Left renal cortex interstitium (tissue), 4 donors: ENCODE data around the gene MTSS2. TPM values are rescaled to one million over a fixed set of nuclear protein-coding genes. Genes with fewer than 3 reads are reported as not detected.

Source experiments
- DNase-seq, 4 donors: peaks; one replicate each; pipeline ENCODE4 v3.0.0-alpha.2; 2013; ENCODE audit warnings: low read depth in 4 of 4, low spot score in 2 of 4, missing footprints in 1 of 4
- polyA plus RNA-seq, 4 donors: library from polyadenylated mRNA; unstranded; fragments of 120-200 nt; gene quantifications; one replicate each; pipeline ENCODE4 v1.2.1, GENCODE V29; 2013; ENCODE audit not compliant: insufficient read length in 4 of 4

Gene MTSS2
- polyA plus RNA-seq, 4 donors: 40.4 to 59.9 (median 46.4) TPM

- DNase-seq: no peak
Measured at GRCh38 chr16:70688246-70688742, 2.4 kb upstream of the MTSS2 start.

- no peak for DNase-seq
Measured at GRCh38 chr16:70687671-70688245, 1.9 kb upstream of the MTSS2 start.

DNA sequence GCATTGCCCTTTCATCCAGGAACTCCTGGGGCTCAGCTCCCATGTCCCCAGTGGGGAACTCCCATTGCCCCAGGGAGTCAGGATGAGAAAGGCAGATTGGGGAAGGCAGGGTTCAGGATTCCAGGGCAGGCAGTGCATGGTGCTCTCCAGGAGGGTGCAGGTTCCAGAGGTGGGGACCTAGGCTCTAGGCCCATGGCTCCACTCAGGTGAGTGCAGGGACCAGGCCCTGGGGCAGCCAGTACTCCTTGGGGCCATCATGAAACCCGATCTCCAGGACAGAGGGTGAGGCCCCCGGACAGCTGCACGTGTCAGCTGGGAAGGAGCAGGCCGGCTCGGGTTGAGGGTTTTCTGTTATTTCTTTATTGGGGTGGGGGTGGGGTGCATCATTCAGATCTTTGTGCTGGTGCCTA lies 1.3 kb upstream of the MTSS2 start:
- DNase-seq: no peak

DNA sequence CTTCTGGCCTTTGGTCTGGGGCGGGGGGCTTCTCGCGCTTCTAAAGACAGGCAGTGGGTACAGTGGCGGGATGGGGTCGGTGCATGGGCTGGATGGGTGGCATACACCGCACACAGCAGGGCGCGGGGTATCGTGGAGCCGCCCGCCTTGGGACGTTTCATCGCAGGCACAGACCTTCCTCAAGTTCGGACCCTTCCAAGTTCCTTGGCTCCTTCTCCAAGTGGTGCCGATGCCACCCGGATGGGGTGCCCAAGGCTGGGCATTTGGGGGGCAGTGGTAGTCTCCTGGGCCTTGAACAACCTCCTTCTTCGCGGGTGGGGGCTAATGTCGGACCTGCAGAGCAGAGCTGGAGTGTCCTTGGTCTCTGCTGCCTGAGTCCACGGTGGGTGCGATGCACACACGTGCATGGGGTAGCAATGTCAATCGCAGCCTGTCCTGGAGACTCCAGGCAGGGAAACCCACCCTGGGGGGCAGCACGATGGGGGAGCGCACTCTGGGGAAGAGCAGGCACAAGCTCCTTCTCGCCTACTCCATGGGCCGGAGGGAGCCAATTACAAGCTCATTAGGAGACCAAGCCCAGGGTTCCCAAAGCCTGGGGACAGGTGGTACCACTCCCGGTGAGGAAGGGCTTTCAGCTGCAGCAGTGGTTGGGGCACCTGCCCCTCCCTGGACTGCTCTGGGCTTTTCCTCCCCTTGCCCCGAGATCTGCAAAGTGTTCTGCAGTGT lies 686 bp upstream of the MTSS2 start:
- no peak for DNase-seq

DNA sequence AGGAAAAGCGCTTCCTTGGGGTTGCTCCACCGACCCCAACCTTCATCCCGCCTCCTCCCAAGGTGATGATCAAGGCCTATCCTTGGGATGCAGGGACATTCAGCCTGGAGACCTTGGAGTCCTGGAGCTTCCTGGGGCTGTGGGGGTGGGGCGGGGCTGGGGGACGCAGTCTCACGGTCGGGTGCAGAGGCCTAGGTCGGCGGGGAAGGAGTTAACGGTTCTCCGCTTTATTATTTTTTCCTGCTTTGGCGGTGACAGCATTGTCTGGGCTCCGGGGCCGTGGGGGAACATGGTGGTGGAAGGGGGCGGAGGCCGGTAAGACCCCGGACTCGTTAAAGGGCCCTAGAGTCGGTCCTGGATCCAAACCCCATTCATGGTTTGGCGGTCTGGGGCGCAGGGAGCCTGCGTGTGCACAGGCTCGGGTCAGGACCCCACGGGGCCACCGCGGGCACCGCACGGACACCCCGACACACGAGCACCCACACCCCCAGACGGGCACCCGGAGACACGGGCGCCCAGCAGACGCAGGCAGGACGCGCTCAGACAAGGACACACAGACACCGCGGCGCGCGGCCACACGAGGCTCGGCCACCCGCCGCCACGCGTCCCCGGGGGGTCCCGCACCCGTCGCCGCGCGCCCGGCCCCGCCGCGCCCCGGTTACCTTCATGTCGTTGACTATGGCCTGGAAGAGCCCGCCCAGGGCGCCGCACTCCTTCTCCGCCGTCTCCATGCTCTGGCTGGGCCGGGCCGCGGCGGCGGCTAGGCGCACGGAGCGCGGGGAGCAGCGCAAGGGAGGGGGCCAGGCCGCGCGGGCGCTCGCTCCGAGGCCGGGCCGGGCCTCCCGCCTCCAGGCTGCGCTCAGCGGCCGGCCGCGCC lies 554 bp downstream of the MTSS2 start:
- DNase-seq: no peak

DNA sequence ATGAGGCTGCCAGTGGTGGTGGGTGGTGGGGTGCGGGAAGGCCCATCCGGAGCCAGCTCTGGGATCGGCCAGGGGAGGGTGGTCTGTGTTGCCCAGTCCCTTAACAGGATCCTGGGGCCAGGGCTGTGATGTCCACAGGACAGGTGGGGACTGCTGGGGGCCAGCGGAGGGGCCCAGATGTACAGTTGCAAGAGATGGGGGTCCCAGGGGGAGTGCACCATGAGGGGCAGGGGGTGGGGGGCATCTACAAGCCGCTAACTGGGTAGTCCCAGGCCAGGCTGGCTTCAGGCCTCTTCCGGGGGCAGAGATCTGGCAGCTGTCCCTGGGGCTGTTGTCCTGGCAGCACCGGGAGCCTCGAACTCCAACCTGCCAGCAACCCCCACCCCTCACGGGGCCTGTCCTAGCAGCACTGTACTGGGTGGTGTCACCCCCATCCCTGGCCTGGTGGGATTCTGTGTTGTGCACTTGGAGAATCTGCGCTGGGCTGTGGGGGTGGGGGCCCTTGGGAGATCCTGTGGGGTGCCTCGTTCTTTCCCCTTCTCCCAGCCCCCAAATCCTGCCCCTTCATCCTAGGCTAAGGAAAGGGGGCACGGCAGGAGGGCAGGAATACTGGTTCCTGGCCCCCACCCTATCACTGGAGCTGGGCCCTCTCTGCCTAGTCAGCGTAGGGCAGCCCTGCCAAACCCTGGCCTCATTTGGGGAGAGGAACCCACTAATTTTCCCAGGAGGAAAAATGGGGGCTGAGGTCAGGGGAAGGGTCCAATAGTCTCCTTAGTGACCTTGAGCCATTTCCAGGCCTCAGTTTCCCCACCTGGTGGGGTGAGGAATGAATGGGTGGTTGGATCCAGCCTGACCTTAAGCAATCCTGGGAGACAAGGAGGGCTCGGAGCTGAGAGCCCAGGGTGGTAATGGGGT lies 1.4 kb downstream of the MTSS2 start:
- DNase-seq: no peak

DNA sequence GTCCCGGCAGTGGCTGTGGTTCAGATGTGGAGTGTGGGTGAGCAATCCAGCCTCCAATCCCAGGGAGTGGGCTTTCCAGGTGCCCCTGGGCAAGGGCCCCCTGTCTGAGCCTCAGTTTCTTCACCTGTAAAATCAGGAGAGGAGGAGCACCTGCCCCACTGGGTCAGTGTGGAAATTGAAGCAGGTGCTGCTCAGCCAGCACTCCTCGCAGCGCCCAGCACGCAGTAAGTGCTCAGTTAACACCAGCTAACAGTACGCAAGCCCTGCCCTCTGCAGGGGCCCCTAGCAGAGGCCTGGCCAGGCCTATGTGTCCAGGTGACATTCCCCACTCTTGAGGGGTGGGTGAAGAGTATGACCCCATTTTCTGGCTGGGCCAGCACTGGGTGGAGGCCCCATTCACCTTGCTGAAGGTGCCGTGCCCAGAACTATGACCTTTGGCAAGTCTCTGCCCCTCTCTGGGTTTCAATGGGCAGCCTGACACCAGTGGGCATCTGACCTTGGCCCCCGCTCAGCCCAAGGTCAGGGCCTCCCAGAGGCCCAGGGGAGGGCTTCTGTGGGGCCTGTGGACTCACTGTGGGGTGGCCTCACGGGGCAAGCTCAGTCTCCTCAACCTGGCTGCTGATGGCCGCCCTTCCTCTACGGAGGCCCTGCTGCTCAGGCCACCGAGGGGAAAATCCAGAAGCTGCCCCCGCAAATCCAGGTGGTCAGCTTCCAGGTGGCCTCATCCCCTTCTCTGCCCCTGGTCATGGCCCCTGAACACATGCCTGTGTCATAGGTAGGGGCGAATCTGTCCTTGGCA lies 2.5 kb downstream of the MTSS2 start:
- no peak for DNase-seq

DNA sequence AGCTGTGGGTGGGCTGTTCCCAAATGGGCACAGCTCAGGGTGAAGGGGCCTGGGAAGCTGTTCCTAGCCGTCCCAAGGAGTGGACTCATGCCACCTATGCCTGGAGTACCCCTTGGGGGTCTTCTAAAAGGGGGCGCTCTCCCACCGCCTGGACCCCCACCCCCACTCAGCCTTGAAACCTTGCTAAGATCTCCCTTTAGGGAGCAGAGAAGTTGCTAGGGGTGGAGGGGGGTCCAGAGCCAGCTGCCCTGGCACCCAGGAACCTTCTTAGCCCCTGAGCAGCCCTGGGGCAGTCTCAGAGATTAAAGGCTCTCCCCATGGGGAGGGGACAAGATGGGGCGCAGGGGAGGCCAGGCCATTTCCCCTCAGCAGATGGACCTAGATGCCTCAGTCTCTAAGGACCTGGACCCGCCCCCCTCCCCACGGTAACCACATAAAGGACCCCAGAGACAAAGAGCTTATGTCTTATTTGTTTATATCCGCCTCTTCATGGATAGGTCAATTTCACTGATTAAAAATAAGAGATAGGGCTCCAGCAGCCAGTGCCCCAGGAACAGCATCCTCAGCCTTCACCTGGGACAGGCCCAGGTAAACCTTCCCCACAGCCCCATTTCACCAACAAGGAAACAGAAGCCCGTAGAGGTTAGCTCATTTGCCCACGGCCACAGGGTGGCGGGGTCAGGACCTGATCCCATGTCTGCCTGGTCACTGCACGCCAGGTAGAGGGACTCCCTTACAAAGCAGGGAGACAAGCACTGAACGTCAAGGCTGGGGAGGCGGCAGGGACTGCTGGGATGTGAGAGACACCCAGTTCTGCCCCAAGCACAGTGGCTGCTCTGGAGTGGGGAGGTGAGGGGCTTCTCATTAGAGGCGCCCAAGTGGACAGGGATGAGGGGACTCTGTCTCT lies 3.4 kb downstream of the MTSS2 start:
- DNase-seq: no peak

DNA sequence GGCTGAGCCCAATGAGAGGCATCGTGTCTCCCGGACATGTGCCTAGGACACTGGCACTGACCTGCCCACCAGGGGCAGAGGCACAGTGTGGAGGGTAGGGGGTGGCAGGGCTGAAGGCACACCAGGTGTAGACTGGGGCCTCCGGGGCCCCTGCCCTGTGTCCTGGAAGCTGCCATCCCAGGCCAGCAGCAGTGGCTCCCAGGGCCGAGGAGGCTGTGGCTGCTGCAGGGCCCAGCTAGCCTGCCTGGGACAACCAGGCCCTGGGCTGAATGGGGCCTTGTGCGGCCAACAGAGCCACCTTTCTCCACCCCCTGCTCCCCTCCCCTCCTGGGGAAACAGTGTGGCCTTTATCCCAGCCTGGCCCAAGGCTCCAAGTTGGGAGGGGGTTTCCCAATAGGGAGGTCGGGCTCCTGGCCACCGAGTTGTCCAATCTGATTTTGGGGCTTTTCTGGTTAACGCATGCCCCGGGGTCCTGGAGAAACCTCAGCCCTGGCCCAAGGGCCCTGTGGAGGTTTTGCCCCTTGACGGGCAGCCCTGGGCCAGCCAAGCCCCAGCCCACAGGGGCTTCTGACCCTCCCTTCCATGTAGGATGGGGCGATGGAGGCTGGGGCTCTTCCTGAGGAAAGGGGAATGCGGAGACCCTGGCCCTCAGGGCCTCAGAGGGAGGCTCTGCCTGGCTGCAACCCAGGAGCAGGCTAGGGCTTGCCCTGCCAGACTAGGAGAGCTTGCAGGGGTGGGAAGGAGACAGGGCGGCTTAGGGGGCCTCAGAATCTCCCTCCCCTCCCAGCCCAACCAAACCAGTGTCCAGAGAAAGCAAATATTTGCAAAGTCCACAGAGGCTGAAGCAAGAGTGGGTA lies 4.2 kb downstream of the MTSS2 start:
- DNase-seq: no peak

DNA sequence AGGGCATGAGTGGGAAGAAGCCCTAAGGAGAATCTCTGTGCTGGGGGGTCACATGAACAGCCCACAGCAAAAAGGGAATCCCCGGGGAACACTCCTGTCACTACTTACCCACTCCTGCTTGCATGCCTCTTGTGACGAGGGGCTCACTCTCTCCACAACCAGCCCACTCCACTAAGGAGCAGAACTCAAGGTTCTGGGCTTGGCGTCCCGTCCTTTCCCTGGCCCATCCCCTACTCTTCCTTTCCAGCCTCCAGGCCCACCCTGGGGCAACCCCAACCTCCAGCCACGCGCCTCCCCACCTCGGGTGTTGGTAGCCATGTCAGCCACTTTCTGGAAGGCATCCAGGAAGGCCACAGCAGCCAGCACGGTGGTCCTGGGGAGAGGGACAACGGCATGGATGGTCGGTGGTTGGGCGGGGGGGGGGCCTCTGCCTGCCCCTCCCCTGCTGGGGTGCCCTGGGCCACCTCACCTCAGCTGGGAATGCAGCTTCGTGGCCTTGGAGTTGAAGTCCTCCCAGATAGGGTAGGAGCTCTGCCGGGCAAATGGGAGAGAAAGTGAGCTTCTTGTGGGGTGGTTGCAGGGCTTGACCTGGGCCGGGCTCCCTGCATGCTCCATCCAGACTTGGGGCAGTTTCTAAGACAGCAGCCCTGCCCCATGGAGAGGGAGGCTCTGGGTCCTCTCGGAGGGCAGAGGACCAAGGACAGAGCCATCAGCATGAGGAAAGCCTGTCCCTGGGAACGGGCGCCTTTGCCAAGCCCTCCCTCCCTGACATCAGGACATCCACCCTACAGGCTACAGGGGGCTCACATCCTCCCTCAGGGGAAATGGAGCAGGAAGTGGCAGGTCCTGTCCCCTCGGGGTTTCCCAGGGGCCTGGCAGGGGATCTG lies 5.1 kb downstream of the MTSS2 start:
- DNase-seq: no peak

DNA sequence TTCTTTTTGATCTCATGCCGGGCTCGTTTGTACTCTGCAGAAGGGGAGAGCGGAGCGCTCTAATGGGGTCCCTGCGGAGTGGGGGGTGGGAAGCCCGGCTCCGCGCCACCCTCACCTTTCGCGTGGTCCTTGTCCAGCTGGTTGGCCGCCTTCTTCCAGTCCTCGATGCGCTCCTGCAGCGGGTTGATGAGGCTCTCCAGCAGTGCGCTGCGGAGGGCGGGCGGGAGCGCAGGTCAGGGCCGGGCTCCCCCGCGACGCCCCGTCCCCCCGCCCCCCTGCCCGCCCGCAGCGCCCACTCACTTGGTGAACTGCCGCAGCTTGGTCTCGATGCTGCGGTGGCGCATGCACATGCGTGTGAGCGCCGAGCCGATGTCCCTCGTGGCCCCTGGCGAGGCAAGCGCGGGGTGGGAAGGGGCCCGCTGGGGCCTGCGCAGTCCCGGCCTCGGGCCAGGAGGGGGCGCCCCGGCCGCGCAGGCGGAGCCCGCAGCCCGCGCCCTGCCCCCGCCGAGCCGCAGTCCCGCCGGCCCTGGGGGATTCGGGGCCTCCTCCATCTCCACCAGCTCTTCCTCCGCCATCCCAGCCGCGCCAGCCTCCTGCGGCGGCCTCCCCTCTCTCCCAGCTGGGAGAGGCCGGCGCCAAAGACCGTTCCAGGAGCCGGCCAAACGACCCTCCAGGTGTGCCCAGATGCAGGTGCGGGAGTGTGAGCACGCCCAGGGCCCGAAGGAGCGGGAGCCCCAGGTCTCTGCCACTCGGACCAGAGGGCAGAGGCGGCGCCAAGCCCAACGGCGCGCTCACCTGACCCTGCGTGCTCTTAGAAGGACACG lies 6.0 kb downstream of the MTSS2 start:
- no peak for DNase-seq

DNA sequence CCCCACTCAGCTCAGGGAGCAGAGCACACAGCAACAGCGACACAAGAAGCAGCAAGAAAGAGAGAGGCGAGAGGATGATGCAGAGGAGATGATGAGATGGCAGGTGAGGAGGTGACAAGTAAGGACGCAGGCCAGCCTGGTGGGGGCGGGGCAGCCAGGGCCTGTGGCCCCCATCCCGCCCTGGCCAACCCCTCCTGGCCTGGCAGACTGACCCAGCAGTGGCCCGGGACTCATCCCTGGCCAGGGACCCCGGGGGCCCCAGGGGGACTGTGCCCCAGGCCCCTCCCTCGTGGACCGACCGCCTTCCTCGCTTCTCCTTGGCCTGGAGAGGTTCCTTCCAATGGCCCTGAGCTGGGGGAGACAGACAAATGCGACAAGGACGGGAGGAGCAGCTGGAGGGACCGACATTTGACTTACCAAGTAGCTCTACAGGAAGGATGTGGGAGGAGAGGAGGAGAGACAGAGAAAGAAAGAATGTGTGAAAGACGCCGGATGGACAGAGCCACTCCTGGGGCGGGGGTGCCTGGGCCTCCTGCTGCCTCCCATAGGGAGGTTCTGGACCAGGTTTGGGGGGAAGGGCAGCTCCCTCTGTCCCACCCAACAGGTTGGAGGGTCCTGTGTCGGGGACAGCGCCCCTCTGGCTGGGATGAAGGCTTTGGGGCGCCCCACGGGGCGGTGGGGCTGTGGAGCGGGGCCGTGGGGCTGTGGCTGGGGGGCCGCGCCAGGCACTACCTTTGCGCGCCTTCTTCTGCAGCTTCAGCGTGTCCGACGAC lies 6.8 kb downstream of the MTSS2 start:
- no peak for DNase-seq

DNA sequence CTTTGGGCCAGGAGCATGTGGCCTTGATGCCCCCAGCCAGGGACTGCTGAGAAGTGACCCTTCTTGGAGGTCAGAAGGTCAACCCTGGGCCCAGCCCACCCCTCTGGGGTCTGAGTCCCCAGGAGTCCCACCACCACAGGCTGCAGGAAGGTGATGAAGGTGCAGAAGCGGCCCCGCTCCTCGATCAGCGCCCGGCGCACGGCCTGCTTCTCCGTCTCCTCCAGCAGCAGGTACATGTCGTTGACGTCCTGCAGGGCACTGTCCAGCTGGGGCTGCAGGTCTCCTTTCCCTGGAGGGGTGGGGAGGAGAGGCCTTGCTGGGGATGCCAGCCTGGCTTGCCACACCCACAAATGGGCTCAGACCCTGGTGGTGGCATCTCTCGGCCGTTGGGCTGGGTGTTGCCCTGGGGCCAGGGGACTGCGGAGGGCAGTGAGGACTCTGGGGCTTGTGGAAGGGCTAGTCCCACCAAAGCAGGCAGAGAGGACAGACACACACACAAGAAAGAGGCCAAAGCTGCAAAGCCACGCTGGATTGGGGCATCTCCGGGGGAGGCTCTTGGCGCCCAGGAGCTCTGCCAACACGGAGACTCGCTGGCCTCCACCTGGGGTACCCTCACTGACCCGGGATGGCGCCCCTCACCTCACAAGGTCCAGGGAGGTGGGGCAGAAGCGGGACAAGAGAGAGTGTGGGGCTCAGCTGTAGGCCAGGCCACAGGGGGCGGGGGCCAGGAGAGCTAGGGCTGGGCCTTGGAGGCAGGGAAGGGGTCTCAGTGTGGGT lies 7.5 kb downstream of the MTSS2 start:
- DNase-seq: no peak

DNA sequence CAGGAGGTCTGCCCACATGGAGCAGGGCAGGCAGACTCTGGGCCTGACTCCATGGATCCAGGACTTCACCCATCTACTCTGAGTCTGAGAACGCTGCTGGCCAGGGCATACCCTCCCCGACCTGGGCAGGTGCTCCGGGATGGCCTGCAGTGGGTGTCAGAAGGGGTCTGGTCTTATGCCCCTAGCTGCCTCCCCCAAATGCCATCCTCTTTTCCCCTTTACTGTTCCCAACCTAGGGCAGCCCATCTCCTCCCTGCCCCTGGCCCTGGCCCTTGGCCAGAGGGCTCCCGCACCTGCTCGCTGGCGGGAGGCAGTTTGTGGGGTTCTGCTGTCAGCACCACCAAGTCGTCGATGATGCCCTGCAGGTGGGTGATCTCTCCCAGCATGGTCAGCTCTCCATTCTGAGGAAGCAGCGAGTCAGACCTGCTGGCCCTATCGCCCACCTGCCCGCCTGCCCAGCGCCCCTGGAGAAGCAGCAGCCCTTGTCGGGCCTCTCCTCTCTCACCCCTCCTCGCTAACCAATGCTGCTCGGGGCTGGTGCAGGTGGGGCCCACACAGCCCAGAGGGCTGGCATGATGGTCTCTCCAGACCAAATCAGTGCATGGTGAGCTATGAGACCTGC lies 8.2 kb downstream of the MTSS2 start:
- no peak for DNase-seq
